B cell (primary cell): ENCODE measurements around the gene ZNF296.

Source experiments
- CTCF ChIP-seq: fragments of 200-600 bp; IDR thresholded peaks from one replicate; pipeline ENCODE4 v1.8.0; 2022; ENCODE audit warnings: antibody characterized with exemption, mild to moderate bottlenecking
- EZH2 ChIP-seq: IDR thresholded peaks from 2 replicates; pipeline ENCODE4 v1.6.1; 2012; ENCODE audit warnings: borderline replicate concordance, low read depth, mild to moderate bottlenecking, moderate library complexity, low read length; ENCODE audit not compliant: insufficient read depth, poor library complexity, severe bottlenecking

DNA sequence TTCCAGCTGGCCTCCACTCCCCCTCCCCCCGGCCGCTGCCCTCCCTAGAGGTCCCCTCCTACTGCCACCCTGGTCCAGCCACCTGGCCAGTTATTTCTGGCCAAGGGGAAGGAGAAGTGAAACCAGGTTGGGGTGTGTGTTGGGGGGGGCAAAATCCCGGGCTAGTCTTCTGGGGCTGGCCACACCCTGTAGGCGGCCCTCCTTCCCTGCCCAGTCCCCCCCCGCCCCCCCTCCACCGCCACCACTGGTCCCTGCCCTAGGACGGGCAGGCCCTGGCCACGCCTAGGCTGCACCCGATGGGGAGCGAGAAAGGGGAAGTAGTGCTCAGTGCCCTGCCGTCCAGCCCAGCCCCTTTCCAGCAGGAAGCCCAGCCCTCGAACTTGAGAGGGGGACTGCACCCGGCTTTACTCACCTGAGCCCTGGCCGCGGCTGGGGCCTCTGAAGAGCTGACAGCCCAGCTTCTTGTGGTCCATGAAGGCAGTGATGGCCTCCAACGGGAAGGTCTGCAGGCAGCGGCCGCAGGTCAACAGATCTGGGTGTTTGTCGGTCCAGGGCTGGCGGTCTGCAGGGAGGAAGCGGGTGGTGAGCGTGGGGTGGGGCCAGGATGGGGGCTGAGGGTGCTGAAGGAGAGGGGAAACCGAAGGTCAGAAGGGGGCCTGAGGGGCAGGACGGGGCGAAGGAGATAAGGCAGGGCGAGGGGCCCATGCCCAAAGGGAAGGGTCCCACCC, 813 bp downstream of the ZNF296 start:
- TF ChIP-seq CTCF (no peak), EZH2 (no peak)
